EH (cell line): ENCODE data around the gene KCNK16.

Experiments used
- DNase-seq: peaks from one replicate; pipeline ENCODE4 v3.0.0-alpha.2; 2015; ENCODE audit warnings: low read depth

KCNK16 gene

DNA sequence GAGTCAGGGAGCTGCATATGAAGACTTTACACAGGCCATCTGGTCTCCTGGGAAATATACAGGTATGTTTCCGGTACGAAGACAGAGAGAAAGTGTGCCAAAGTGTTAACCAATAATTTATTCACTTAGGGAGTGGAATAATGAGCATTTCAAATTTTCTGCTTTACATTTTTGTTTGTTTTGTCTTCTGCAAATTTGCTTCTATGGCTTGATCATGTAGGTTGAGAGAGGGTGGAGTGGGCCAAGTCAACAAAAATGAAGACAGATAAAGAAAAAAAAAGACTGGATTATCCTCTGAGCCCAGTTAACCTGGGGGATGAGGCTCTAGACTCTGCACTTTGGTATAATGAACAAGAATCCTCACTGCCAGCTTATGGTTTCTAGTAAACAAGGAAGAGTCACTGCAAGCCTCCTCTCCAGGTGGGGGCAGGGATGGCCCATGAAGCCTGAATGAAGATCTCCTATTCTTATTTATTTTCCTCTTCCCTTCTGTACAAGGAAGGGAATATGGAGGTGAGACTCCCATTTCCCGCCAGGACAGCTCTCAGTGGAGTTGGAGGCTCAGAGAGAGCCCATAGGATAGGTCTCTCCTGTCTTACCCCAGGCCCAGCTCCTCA, 46.0 kb downstream of the KCNK16 start:
- DNase-seq: no peak

GRCh38 chr6:39274903-39275302, 47.6 kb downstream of the KCNK16 start:
- DNase-seq: no peak

GRCh38 chr6:39274471-39274870, 48.0 kb downstream of the KCNK16 start:
- DNase-seq: no peak

GRCh38 chr6:39273406-39273821, 49.1 kb downstream of the KCNK16 start:
- no peak for DNase-seq

- no peak for DNase-seq
Observed at GRCh38 chr6:39269961-39270360, 52.5 kb downstream of the KCNK16 start.

DNA sequence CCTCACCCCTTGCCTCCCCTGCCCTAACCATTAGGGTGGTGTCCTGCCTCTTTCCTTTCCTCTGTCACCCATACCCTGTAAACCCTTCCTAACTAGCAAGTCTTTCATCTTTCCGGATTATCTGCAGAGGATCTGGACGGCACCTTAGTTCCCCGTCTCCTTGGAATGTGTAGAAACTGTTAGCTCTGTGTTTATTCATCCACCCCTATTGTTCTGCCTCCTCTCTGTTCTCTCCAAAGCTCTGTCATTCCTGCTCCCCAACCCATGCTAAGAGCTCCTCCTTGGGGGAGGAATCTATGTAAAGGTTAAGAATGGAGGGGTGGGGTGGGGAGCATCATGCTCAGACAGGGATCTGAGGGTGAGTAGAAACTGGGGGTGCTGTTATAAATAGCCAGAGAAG, 53.8 kb downstream of the KCNK16 start:
- DNase-seq: no peak

GRCh38 chr6:39268171-39268570, 54.3 kb downstream of the KCNK16 start:
- no peak for DNase-seq

GRCh38 chr6:39266782-39267355, 55.6 kb downstream of the KCNK16 start:
- DNase-seq: no peak

GRCh38 chr6:39266375-39266774, 56.1 kb downstream of the KCNK16 start:
- DNase-seq: no peak
